IMR-90 (cell line): ENCODE data around the gene TLCD5. TPM values are rescaled to one million over a fixed set of nuclear protein-coding genes. Genes with fewer than 3 reads are reported as not detected.

ENCODE experiments used
- ATAC-seq: fragments of 200-7000 bp; cut with Tn5 transposase; 2 replicates; pipeline ENCODE4 v1.9.1; 2020; ENCODE audit warnings: low read depth, mild to moderate bottlenecking, moderate library complexity
- BruUV-seq: library from RNA; stranded (reverse); fragments of 400-500 nt; replicated peaks from 2 replicates; lab custom pipeline; 2021; lab: Mats Ljungman, UMichigan
- CTCF ChIA-PET: fragments of 300-600 bp; formaldehyde crosslinking; extraction: SDS; loops from one replicate; lab custom pipeline; 2021; ENCODE audit warnings: antibody characterized with exemption; lab: Yijun Ruan, JAX
- POLR2A ChIA-PET: fragments of 300-600 bp; sonication (Branson Sonifier 250); formaldehyde crosslinking; loops from one replicate; lab custom pipeline; 2022; ENCODE audit warnings: antibody characterized with exemption; ENCODE audit not compliant: unreplicated experiment; lab: Charles Lee
- DNase-seq: peaks from one replicate; pipeline ENCODE4 v3.0.0; 2013
- H2AFZ ChIP-seq: replicated peaks from 2 replicates; pipeline ENCODE3; 2013; ENCODE audit warnings: low read length, mild to moderate bottlenecking; ENCODE audit not compliant: poor library complexity
- H2AK5ac ChIP-seq: 2 replicates; pipeline ENCODE4 v1.6.1; 2013; ENCODE audit warnings: low read depth, low read length, inconsistent platforms
- H2AK9ac ChIP-seq: replicated peaks from 2 replicates; pipeline ENCODE3; 2013; ENCODE audit warnings: mild to moderate bottlenecking, low read depth, low read length, moderate library complexity; ENCODE audit not compliant: poor library complexity
- H2BK120ac ChIP-seq: 2 replicates; pipeline ENCODE4 v1.6.1; 2013; ENCODE audit warnings: low read depth, low read length, inconsistent platforms
- H2BK15ac ChIP-seq: 3 replicates; pipeline ENCODE4 v1.6.1; 2013; ENCODE audit warnings: low read depth, low read length, inconsistent platforms
- H2BK20ac ChIP-seq: 2 replicates; pipeline ENCODE4 v1.6.1; 2013; ENCODE audit warnings: low read depth, mild to moderate bottlenecking, inconsistent platforms, low read length, moderate library complexity
- H2BK5ac ChIP-seq: 2 replicates; pipeline ENCODE4 v1.6.1; 2013; ENCODE audit warnings: mild to moderate bottlenecking, low read depth, low read length, inconsistent platforms; ENCODE audit not compliant: poor library complexity, severe bottlenecking
- H3K14ac ChIP-seq: replicated peaks from 2 replicates; pipeline ENCODE4 v1.6.1; 2013; ENCODE audit warnings: low read depth, low read length, inconsistent platforms
- H3K18ac ChIP-seq: 2 replicates; pipeline ENCODE4 v1.6.1; 2013; ENCODE audit warnings: low read depth, low read length, control low read depth
- H3K23ac ChIP-seq: 2 replicates; pipeline ENCODE4 v1.6.1; 2013; ENCODE audit warnings: low read depth, low read length, inconsistent platforms
- H3K27ac ChIP-seq: 2 replicates; pipeline ENCODE4 v1.5.1; 2013; ENCODE audit warnings: mild to moderate bottlenecking, control low read depth, low read length; ENCODE audit not compliant: insufficient read depth
- H3K27me3 ChIP-seq: 2 replicates; pipeline ENCODE4 v1.6.1; 2013; ENCODE audit warnings: low read length; ENCODE audit not compliant: control insufficient read depth, insufficient read depth
- H3K36me3 ChIP-seq: 2 replicates; pipeline ENCODE4 v1.6.1; 2013; ENCODE audit warnings: low read length, mixed read lengths; ENCODE audit not compliant: control insufficient read depth, insufficient read depth
- H3K4ac ChIP-seq: 2 replicates; pipeline ENCODE4 v1.6.1; 2013; ENCODE audit warnings: low read depth, low read length, inconsistent platforms
- H3K4me1 ChIP-seq: 2 replicates; pipeline ENCODE4 v1.6.1; 2013; ENCODE audit warnings: low read length, mixed read lengths; ENCODE audit not compliant: control insufficient read depth, insufficient read depth
- H3K4me2 ChIP-seq: 2 replicates; pipeline ENCODE4 v1.6.1; 2013; ENCODE audit warnings: low read depth, mild to moderate bottlenecking, control low read depth, low read length, moderate library complexity
- H3K4me3 ChIP-seq: 2 replicates; pipeline ENCODE4 v1.5.1; 2013; ENCODE audit warnings: low read depth, mild to moderate bottlenecking, control low read depth, low read length, moderate library complexity; ENCODE audit not compliant: insufficient read depth
- H3K56ac ChIP-seq: 2 replicates; pipeline ENCODE4 v1.6.1; 2013; ENCODE audit warnings: low read length, inconsistent platforms; ENCODE audit not compliant: insufficient read depth; ENCODE audit errors: extremely low read depth
- H3K79me1 ChIP-seq, 2 experiments: 2 replicates each; pipeline ENCODE4 v1.6.1; 2013; ENCODE audit warnings: low read length in 2 of 2, inconsistent platforms in 1 of 2, low read depth in 1 of 2
- H3K9ac ChIP-seq: 2 replicates; pipeline ENCODE4 v1.6.1; 2013; ENCODE audit warnings: low read depth, low read length, control low read depth
- H3K9me1 ChIP-seq: 2 replicates; pipeline ENCODE4 v1.6.1; 2013; ENCODE audit warnings: low read length, inconsistent platforms; ENCODE audit not compliant: insufficient read depth
- H3K9me3 ChIP-seq: 2 replicates; pipeline ENCODE4 v1.6.1; 2013; ENCODE audit warnings: low read length; ENCODE audit not compliant: control insufficient read depth, insufficient read depth
- H4K20me1 ChIP-seq: 2 replicates; pipeline ENCODE4 v1.6.1; 2013; ENCODE audit warnings: low read length, inconsistent platforms; ENCODE audit not compliant: insufficient read depth
- H4K5ac ChIP-seq: 2 replicates; pipeline ENCODE4 v1.6.1; 2013; ENCODE audit warnings: mild to moderate bottlenecking, low read depth, low read length, control low read depth
- H4K8ac ChIP-seq, 2 experiments: 2 replicates each; pipeline ENCODE4 v1.6.1; 2013; ENCODE audit warnings: low read depth in 2 of 2, low read length in 2 of 2, control low read depth in 1 of 2, inconsistent platforms in 1 of 2
- H4K91ac ChIP-seq: 2 replicates; pipeline ENCODE4 v1.6.1; 2013; ENCODE audit warnings: low read depth, low read length, inconsistent platforms; ENCODE audit not compliant: insufficient read depth
- CEBPB ChIP-seq: IDR thresholded peaks from 2 replicates; pipeline ENCODE4 v1.6.1; 2012; ENCODE audit warnings: low read depth, low read length, improper control_type of control experiment
- MAFK ChIP-seq: IDR thresholded peaks from 2 replicates; pipeline ENCODE4 v1.6.1; 2012; ENCODE audit warnings: low read depth, low read length, improper control_type of control experiment
- WGBS, 2 experiments: methylation state at CpG; one replicate each; pipeline versions ENCODE4 v1.1.5 to v1.1.7; 2013; ENCODE audit warnings: missing lambda C conversion rate in 2 of 2; ENCODE audit not compliant: insufficient read length in 1 of 2; ENCODE audit errors: extremely low coverage in 2 of 2; 5-methylcytosine and 5-hydroxymethylcytosine counted together
- dilution Hi-C: fragments of 300-500 bp; cut with HindIII; formaldehyde crosslinking; loops from one replicate; pipeline ENCODE4 v1.14.3; 2018; ENCODE audit warnings: low sequenced_read_pairs; ENCODE audit not compliant: unreplicated experiment
- in situ Hi-C: fragments of 300-500 bp; cut with MboI; formaldehyde crosslinking; loops from 3 replicates; pipeline ENCODE4 v1.14.3; 2019; ENCODE audit warnings: low sequenced_read_pairs, inconsistent platforms, mixed read lengths
- intact Hi-C: fragments of 100-400 bp; cut with micrococcal nuclease; formaldehyde crosslinking; loops from 2 replicates; pipeline ENCODE4 v1.10.0; 2022
- polyA plus RNA-seq, 3 experiments: library from polyadenylated mRNA; depleted of rRNA; stranded (reverse); fragments of >200 nt; gene quantifications; 2 replicates each; pipeline ENCODE4 v1.2.3, GENCODE V29; 2012; ENCODE audit warnings: low replicate concordance in 1 of 3
- total RNA-seq: library from RNA; depleted of rRNA; stranded (reverse); fragments of >200 nt; gene quantifications from 2 replicates; pipeline ENCODE4 v1.2.3, GENCODE V29; 2012

Gene TLCD5
- total and polyA plus RNA-seq, 2 of the 4 experiments (the other 2 are of a cell fraction) = 9.5 to 11.5 TPM

GRCh38 chr11:120326228-120326627 lies 1.1 kb downstream of the TLCD5 start:
- ChIA-PET CTCF (interaction anchor here (1.3 kb wide), 1 partner anchor 23 kb away, joined by 5 read pairs; no protein-coding TSS in a partner anchor), POLR2A (no interaction called here)
- peak; percentile 19 for ATAC-seq
- Histone ChIP-seq H3K4me2 (peak overlapping the region; percentile 100), H3K9me3 (no peaks in the 10 kb centered on the region), H3K4me3 (peak overlapping the region; percentile 97; the same call in 1 of the 2 replicates), H3K27ac (peak overlapping the region; percentile 97; the same call in 1 of the 2 replicates), H3K9me1 (peaks cover 18% of the 10 kb centered on the region), H3K27me3 (no peaks in the 10 kb centered on the region), H2BK15ac (no peak overlapping the region), H2BK120ac (peak overlapping the region; percentile 81; the same call in 1 of the 2 replicates), H3K79me1 (peaks cover 30 to 48% of the 10 kb centered on the region in 2 experiments), H2BK5ac (peak overlapping the region; percentile 93), H4K20me1 (peaks cover 2% of the 10 kb centered on the region; the same call in 1 of the 2 replicates), H3K18ac (peak overlapping the region; percentile 99; the same call in 1 of the 2 replicates), H3K36me3 (peaks cover 9% of the 10 kb centered on the region), H2AFZ (no peak overlapping the region), H2AK9ac (no peak overlapping the region), H4K5ac (0 out of 2 replicates have a peak overlapping the region, but pooled peaks have one; percentile 31), H2AK5ac (no peak overlapping the region), H3K9ac (peak overlapping the region; percentile 99; the same call in 1 of the 2 replicates), H3K4ac (no peak overlapping the region; the same call in 1 of the 2 replicates), H3K4me1 (peaks cover 12% of the 10 kb centered on the region), H4K91ac (0 out of 2 replicates have a peak overlapping the region, but pooled peaks have one; percentile 14), H3K23ac (peak overlapping the region; percentile 48; the same call in 1 of the 2 replicates), H2BK20ac (no peak overlapping the region), H3K14ac (peak overlapping the region; percentile 89), H4K8ac (peak overlapping the region; percentile 34 to 84; a peak in 2 of 4 replicates), H3K56ac (peak overlapping the region; percentile 74; the same call in 1 of the 2 replicates)
- dilution Hi-C loops = no loop called here
- TF ChIP-seq MAFK (no peak), CEBPB (peak; percentile 97)
- in situ Hi-C loops = loop anchor here (25.0 kb wide), 1 partner anchor 111 kb away; no protein-coding TSS in a partner anchor
- DNase-seq = peak; percentile 86
- BruUV-seq = TSS peak; percentile 54
- WGBS, 2 experiments = no CpG with 5 or more reads among the region's 3 CpGs
- intact Hi-C loops = no loop called here
